ENCODE data around the gene S100A7.
"Not testable (repeated sequence)": the region's sequence is repeated elsewhere in the genome, so short reads cannot be mapped to it uniquely, and the experiment has no call there.

Gene S100A7

GRCh38 chr1:153475282-153475681, 14.8 kb upstream of the S100A7 start:
- DNase-seq, result no peak

- DNase-seq, result no peak
Observed at GRCh38 chr1:153474347-153474746, 13.9 kb upstream of the S100A7 start.

GRCh38 chr1:153470707-153471106, 10.3 kb upstream of the S100A7 start:
- DNase-seq, result no peak

DNA sequence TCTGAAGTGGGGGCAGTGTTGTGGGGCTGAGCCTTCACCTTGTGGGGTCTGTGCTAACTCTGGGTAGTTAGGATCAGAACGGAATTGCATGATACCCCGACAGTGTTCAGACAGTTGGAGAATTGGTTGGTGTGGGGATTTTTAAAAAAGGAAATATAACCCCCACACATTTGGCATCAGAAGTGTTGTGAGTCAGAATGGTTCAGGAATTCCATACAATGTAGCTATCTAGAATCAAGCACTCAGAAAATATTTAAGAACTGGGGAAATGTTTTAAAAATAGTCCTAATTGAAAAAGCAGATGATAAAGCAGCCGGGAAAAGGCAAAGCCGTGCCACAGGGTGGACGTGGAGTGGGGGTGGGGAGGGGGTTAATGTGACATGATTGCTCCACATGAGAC, 6.5 kb upstream of the S100A7 start:
- no peak for DNase-seq

DNA sequence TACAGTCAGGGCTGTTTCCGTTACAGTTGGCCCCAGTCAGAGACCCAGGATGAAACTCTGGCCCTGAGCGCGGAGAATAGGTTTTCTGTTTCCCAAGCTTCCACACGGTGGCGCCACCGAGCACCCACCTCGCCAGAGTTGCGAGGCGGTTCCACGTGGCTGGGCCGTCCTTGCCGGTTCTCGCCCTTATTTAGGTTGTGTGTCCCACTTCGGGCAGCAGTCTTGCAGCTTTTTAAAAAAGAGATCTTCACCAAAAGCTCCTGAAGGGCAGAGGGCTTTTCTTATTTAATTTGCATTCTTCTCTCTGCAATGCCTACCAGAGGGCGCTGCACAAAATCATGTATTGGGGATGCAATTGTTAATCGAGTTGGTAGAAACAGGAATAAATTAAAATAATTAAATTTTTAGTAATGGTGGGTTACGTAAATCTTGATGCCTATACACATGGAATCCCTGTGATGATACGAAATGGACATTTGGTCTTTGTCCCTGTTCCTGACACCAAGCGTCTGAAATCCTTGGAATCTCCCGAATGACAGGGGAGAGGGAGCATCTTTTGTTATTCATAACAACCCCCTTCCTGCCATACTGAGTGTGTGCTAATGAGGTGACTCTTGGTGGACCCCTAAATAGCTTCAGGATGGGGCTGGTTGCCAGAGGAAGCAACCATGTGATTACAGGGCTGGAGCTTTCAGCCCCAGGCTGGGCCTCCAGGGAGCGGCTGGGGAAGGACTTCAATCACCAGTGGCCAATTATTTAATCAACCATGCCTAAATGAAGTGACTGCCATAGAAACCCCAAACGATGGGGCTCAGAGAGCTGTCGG, 5.6 kb upstream of the S100A7 start:
- peak; percentile 27 to 72 for DNase-seq

GRCh38 chr1:153462741-153463140, 2.3 kb upstream of the S100A7 start:
- peak; percentile 42 to 49 for DNase-seq

DNA sequence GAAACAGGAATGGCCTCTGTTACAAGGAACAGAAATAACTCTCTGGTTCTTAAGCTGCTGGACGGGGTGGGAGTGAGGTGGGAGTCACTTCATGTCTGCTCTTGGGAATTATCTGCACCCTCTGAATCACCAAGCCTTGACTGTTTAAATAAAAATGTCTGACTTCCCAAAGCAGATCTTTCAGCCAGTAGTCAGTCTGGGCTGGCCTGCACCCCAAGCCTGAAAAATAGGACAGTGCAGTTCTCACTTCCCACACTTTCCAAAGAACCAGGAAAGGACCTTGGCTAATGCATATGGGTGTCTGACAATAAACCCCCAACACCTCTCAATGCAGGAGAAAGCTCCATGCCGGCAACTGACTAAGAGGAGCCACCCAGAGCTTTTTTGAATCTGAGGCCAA, 796 bp downstream of the S100A7 start:
- no peak for DNase-seq

DNA sequence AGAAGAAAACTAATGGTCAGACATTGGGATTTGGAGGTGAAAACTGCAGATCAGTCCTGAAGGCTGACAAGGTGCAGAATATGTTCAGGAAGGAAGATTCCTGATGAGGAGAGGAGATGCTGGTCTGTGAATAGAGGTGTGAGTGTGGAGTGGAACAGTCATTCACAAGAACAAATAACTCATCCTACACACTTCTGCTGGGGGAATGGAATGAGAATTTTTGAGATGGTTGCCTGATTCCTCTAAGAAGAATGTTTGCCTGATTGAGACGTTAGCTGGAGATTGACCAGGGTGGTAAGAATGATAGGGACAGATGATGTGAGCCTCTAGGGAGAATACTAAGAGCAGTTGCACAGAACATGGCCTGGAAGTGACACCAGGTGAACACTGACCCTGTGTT, 4.1 kb downstream of the S100A7 start:
- no peak for DNase-seq

GRCh38 chr1:153448851-153449250, 11.6 kb downstream of the S100A7 start:
- not testable (repeated sequence) for DNase-seq

DNA sequence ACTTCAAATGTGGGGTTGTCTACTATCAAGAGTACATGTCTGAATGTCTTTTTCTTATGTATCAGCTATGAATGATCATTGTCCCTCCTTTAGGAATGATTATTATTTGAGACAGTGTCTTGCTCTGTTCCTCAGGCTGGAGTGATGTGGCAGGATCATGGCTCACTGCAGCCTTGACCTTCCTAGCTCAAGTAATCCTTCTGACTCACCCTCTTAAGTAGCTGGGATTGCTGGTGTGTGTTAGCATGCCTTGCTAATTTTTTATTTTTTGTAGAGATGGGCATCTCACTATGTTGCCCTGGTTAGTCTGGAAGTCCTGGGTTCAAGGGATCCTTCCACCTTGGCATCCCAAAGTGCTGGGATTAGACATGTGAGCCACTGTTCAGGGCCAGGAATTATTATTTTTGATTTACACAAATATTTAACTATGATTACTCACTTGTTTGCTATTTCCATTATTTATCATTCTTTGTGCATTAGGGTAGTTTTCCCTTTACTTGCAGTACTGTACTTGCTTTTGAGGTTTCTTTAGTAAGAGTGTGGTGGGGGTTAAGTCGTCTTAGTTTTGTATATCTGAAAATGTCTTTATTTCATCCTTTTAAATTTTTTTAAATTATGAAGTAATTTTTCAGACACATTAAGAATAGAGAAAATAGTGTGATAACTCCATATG, 12.8 kb downstream of the S100A7 start:
- DNase-seq, result no peak

GRCh38 chr1:153444078-153444477, 16.4 kb downstream of the S100A7 start:
- DNase-seq, result no peak

GRCh38 chr1:153443486-153443885, 17.0 kb downstream of the S100A7 start:
- DNase-seq, result no peak

DNA sequence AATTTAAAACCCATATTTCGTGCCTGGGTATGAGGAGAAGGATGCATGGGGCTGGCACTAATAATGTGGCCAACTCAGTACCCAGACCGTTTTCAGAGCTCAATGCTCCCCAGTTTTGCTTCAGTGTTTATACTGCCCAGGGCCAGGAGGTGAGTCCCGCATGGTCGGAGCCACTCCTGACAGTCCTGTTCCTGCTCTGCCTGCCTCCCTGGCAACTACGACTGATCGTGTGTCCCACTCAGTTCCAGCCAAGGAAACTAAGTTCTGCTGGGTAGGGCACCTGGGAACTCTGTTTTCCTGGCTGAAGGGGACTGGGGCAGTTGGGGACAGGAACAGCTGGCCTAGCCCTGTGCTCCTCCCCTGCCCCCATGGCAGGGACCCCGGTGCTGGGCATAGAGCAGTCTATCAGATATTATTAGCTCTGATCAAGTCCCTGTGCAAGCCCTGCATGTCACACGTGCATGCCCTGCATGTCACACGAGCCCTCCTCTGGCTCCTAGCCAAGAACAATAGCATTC, 19.2 kb downstream of the S100A7 start:
- DNase-seq, result no peak

DNA sequence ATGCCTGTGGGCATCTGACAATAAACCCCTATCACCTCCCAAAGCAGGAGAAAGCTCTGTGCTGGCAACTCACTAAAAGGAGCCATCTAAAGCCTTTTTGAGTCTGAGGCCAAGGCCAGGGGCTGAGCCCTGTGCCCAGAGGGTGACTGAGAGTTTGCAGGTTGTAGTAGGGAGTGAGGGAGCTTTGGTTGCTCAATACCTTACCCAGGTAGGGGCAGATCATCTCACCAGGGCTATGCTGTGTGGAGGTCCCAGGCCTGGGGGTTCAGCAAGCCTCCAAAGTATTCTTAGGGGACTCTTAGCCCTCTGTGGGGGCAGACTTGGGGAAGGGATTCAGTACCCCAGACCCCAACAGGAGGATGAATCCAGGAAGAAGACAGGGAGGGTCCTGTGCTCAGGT, 21.2 kb downstream of the S100A7 start:
- DNase-seq, result no peak

DNA sequence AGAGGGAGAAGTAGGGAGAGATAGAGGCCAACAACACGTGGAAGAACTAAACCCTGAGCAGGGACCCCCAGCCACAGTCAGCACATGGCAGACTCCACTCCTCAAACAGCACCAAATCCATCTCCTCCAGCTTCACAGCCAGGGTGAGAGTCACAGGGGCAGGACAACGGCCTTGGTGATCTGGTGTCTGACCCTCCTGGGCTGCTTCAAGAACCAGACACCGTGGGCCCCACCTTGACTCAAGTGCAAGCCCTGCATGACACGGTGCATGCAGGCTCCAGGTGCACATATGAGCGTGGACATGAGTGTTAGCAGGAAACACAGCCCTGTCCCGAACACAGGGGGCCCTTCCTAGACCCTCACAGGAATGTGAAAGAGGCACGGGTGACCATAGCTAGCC, 21.9 kb downstream of the S100A7 start:
- DNase-seq, result no peak

DNA sequence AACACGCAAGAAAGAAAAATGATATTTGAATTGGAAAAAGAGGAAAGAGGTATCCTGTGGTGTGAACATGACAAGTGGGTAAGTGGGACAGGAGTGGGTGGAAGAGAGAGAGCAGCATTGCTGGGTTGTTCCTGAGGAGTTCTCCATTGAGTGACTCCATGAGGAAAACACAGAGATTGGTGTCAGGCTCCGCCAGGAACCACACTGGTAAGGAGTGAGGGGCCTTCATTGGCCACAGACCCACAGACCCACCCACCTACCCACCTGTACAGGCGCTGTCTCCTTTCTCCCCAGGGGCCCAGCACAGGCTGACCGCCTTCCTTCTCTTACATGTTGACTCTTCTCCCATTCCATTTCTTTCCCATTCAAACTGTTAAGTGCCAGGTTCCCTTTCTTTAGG, 23.2 kb downstream of the S100A7 start:
- DNase-seq, result no peak

DNA sequence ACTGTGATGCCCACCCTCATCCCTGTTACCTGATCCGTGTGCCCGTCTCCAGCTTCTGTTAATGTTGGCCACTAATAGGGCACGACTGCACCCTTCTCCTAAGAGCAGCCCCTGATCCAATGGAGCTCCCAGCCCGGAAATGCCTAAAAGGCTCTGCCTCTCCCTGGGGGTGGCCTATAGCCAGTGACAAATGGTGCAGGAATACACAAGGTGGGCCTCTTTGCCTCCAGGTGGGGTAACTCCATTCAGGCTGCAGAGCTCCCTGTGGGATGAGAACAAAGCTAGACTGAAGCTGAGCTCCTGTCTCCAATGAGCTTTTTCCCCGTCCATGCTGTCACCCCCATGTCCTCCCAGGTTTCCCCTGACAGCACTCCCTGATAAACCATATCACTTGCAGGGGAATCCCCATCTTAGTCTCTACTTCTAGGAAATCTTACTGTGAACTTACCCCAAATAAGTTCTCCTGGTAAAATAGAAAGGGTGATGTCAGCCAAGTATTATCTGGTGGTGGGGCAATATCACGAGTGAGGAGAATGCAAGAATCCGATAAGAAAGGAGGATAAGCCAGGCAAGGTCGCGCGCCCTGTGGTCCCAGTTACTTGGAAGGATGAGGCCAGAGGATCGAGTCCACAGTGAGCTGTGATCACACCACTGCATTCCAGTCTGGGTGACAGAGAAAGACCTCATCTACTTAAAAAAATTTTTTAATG, 25.6 kb downstream of the S100A7 start:
- DNase-seq, result no peak

- no peak for DNase-seq
Observed at GRCh38 chr1:153432874-153433681, 27.4 kb downstream of the S100A7 start.

DNA sequence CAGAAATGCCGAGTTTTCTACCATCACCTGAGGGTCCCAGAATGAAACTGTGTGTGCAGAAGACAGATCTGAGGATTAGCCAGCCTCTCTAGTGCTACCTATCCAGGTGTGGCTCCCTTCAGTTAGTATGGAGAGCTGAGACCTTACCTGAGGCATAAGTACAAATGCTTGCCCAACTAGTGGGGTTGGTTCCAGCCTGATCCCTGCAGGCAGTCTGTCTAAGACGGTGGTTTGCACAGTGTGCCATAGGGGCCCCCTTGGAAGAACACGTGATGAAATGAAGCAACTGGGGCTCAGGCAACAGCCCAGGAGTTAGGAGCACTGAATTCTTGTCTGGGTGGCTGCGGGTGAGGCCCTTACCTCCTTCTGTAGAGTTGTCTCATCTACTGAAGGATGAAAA, 28.5 kb downstream of the S100A7 start:
- DNase-seq, result no peak

GRCh38 chr1:153431427-153431826, 29.0 kb downstream of the S100A7 start:
- DNase-seq, result no peak

DNA sequence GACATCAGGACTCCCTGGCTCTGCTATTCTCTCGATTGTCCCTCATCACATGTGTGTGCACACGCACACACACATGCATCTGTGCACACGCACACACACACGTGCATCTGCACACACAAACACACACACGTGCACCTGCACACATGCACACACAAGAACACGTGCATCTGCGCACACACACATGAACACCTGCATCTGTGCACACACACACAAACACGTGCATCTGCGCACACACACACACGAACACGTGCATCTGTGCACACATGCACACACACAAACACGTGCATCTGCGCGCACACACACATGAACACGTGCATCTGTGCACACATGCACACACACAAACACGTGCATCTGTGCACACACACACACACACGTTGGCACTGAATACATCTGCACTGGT, 29.4 kb downstream of the S100A7 start:
- no peak for DNase-seq

DNA sequence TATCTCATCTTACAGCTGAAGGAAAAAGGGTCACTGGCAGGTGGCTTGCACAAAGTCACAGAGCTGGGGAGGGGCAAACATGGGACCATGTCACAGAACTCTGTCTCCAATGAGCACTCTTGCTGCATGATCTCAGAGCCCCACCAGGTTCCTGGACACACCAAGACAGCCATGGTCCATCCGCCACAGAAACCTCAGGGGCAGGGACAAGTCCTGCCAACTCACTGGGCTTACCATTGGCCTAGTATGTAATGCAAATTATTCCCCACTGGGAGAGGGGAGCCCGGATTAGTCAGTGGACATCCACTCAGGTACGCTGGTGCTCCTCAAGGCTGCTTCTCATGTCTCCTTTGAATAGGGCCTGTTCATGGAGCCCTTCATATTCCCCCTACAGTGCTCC, 29.9 kb downstream of the S100A7 start:
- no peak for DNase-seq

DNA sequence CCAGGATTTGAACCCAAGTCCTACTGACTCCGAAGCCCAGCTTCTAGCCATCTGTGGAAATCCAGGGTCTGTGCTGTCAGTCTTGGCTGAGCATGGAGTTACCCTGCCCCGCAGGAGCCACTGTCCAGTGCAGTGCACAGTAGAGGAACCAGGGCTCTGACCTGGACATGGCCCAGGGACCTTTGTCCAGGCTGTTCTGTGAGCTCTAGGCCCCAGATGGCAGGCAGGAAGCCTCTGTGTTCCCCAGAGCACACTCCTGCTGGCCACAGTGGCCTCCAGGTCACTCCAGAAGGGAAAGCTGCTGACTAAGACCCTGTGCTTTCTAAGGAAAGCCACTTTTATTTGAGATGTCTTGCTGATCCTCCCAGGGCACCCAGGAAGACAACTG, 30.3 kb downstream of the S100A7 start:
- DNase-seq, result no peak
